GM12874 (cell line): ENCODE measurements around the gene OR51B4.

Experiments used
- CTCF ChIP-seq: IDR thresholded peaks from 2 replicates; pipeline ENCODE4 v1.5.1; 2011; ENCODE audit warnings: low read depth, mild to moderate bottlenecking, control low read depth, low read length, moderate library complexity; ENCODE audit not compliant: insufficient read depth

The OR51B4 gene

GRCh38 chr11:5277807-5278382 is 23.9 kb downstream of the OR51B4 start:
- TF ChIP-seq CTCF = no peak

- no peak for TF ChIP-seq CTCF
Measured at GRCh38 chr11:5276697-5277096, 25.0 kb downstream of the OR51B4 start.

- no peak for TF ChIP-seq CTCF
Measured at GRCh38 chr11:5275369-5276110, 26.2 kb downstream of the OR51B4 start.

- no peak for TF ChIP-seq CTCF
Measured at GRCh38 chr11:5274395-5274794, 27.4 kb downstream of the OR51B4 start.

- no peak for TF ChIP-seq CTCF
Measured at GRCh38 chr11:5272395-5273017, 29.2 kb downstream of the OR51B4 start.

- TF ChIP-seq CTCF = no peak
Measured at GRCh38 chr11:5269715-5270147, 32.0 kb downstream of the OR51B4 start, which contains the start of gene HBE1. HBE1 (minus strand) TSS chr11:5269945; CDS start chr11:5269890, 55 bp downstream.

- TF ChIP-seq CTCF = no peak
Measured at GRCh38 chr11:5267033-5267563, 34.6 kb downstream of the OR51B4 start.
